ENCODE data around the gene CST11.

The CST11 gene

DNA sequence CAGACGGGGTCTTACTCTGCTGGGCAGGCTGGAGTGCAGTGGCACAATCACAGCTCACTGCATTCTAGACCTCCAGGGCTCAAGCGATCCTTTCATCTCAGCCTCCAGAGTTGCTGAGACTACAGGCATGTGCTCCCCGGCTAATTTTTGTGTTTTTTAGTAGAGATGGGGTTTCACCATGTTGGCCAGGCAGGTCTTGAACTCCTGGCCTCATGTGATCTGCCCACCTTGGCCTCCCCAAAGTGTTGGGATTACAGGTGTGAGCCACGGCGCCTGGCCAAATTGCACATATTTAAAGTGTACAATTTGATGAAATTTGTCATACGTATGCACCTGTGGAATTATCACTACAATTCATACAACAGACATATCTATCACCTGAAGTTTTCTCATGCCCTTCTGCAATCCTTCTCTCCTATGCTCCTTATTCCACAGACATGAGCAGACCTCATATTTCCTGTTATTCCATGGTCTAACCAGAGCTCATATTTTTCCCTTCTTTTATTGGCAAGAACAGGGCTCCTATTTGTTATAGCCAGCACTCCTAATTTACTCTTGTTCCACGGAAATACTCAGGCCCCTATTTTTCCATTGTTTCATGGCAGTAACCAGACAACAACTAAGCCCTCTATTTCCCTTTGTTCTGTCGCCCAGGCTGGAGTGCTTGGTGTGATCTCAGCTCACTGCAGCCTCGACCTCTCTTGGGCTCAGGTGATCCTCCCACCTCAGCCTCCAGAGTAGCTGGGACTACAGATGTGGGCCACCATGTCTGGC, 15.4 kb downstream of the CST11 start:
- TF ChIP-seq, protein P1, sequence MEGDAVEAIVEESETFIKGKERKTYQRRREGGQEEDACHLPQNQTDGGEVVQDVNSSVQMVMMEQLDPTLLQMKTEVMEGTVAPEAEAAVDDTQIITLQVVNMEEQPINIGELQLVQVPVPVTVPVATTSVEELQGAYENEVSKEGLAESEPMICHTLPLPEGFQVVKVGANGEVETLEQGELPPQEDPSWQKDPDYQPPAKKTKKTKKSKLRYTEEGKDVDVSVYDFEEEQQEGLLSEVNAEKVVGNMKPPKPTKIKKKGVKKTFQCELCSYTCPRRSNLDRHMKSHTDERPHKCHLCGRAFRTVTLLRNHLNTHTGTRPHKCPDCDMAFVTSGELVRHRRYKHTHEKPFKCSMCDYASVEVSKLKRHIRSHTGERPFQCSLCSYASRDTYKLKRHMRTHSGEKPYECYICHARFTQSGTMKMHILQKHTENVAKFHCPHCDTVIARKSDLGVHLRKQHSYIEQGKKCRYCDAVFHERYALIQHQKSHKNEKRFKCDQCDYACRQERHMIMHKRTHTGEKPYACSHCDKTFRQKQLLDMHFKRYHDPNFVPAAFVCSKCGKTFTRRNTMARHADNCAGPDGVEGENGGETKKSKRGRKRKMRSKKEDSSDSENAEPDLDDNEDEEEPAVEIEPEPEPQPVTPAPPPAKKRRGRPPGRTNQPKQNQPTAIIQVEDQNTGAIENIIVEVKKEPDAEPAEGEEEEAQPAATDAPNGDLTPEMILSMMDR (IDR thresholded peaks at IDR 0.05; ENCODE audit: insufficient read depth, low read depth, low read length, missing control alignments) = no peak
- DNase-seq (ENCODE audit: low read depth) = no peak
- H3K4me3 ChIP-seq (ENCODE audit: low read depth, low read length) = no peak overlapping the region

DNA sequence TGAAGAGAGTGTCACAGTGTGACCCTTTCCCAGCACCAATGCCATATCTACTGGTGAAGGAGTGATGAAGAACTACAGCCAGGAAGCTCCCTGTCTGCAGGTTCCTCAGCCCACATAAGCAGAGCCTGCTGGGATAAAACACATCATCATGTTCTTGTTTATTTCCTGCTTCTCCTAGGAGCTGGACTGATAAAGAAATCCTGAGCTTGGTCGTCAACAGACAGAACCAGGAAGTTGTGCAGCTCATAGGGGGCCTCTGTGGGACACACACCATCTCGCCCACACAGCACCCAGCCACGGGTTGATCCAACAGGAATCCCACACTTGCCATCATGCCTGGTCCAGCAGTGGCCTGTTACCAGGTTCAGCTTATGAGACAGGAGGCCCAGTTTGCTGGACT, 16.0 kb downstream of the CST11 start:
- TF ChIP-seq, protein P1 (IDR thresholded peaks at IDR 0.05; ENCODE audit: insufficient read depth, low read depth, low read length, missing control alignments) = no peak
- H3K4me3 ChIP-seq (ENCODE audit: low read depth, low read length) = no peak overlapping the region
- DNase-seq (ENCODE audit: low read depth) = no peak

DNA sequence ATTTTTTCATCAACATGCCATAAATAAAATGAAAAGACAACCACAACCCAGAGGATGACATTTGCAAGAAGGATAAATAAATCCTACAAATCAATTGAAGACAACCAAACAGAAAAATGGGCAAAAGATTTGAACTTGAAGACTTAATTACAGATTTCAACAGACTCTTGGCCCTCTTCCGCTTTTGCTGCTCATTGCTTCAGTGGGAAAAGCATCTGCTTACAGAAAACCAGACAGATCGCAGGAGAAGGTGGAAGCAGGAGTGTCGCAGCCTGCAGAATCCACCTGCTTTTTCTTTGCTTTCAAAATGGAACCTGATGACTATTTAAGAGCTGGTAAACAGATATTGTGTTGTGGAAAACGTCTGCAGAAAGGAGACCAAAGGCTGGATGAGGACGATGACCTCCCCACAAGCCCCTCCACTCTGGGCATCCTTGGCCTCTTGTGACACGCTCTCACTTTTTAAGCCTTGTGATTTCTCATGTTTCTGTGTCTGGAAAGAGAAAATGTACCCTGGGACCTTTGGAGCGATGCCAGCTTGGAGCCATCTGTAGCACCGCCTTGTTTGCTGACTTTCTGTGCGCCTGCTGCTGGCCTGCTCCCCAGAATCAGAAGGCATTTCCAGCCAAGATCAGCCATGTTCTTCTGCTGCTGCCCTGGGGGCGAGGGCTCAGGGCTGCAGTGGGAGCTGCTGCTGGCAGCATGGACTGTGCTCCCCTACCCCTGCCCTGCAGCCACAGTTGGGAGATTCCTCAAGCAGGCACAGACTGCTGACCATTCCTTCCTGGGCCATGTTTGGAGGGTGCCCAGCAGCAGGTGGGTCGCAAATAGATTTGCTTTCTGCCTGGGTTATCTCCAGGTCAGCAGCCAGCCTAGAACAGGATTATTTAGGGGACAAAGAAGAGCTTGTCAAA, 16.8 kb downstream of the CST11 start:
- no peak for DNase-seq (ENCODE audit: low read depth)
- TF ChIP-seq, protein P1 (IDR thresholded peaks at IDR 0.05; ENCODE audit: insufficient read depth, low read depth, low read length, missing control alignments) = no peak
- H3K4me3 ChIP-seq (ENCODE audit: low read depth, low read length) = no peak overlapping the region

DNA sequence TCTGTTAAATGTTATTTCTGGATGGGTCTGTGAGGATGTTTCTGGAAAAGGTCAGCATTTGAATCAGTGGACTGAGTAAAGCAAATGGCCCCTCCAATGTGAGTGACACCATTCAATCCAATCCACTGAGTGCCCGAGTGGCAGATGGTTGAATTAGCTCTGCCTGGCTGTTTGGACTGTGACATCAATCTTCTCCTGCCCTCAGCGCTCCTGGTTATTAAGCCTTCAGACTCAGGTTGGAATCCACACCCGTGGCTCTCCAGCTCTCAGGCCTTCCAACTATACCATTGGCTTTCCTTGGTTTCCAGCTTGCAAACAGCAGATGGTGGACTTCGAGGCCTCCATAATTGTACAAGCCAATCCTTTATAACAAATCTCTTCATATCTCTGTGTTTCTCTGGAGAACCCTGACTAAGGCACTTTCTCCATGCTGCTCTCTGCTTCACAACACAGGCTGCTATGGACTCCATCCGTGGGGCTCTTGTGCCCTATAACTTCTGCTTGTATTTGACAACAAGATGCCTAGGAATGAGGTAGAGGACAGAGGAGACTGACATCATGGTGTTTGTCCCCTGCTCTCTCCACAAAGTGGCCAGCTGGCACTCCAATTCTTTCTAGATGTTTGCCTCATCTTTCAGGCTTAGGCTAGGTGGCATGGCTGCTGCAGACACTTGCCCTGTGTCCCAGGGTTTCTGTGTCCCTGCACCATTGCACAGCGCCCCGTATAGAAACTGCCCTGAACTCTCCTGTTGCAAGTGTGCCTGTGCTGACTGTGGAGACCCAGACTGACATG, 18.0 kb downstream of the CST11 start:
- H3K4me3 ChIP-seq (ENCODE audit: low read depth, low read length) = no peak overlapping the region
- DNase-seq (ENCODE audit: low read depth) = no peak

DNA sequence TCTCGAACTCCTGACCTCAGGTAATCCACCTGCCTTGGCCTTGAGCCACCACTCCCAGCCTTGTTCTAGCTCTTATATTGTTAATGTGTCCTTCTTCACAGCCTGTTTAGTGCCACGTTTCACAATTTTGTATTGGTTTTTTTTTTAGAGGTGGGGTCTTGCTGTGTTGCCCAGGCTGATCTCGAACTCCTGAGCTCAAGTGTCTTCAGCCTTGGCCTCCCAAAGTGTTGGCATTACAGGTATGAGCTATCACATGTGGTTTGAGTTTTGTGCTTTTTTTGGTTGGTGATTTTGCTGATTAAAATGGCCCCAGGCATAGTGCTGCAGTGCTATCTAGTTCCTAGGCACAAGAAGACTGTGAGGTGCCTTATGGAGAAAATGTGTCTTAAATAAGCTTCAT, 19.0 kb downstream of the CST11 start:
- TF ChIP-seq, protein P1 (IDR thresholded peaks at IDR 0.05; ENCODE audit: insufficient read depth, low read depth, low read length, missing control alignments) = no peak
- DNase-seq (ENCODE audit: low read depth) = no peak

More for the DNA sequence above, 18.0 kb downstream of the CST11 start:
- TF ChIP-seq, protein P1 (IDR thresholded peaks at IDR 0.05; ENCODE audit: insufficient read depth, low read depth, low read length, missing control alignments) = no peak

DNA sequence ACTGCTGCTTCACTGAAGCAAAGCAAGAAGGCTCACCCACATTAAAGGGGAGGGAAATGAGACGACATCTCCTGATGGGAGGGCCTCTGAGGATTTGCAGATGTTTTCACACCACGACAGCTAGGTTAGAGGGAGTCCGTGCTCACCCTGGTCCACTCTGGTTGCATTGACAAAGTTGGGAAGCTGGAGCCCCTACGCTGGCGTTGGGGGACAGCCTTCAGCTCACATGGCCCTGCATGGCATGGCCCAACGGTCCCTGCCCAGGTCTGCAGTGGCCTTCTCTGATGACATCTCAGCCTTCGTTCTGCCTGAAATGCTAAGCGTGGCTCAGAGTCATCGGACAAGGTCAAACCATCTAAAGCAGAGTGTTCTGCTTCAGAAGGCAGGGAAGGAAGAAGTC, 27.5 kb downstream of the CST11 start:
- TF ChIP-seq, protein P1 (IDR thresholded peaks at IDR 0.05; ENCODE audit: insufficient read depth, low read depth, low read length, missing control alignments) = no peak
- no peak overlapping the region for H3K4me3 ChIP-seq (ENCODE audit: low read depth, low read length)
- DNase-seq (ENCODE audit: low read depth) = no peak

More for the DNA sequence above, 19.0 kb downstream of the CST11 start:
- H3K4me3 ChIP-seq (ENCODE audit: low read depth, low read length) = no peak overlapping the region

Measured in GM12865 (cell line).